Activated CD8-positive, alpha-beta memory T cell treated with anti-CD3 and anti-CD28 coated beads, Interleukin-2, amount 50 U/mL, for 1 hour (primary cell): ENCODE data around the gene SLC45A2.
"Not testable (repeated sequence)": the region's sequence is repeated elsewhere in the genome, so short reads cannot be mapped to it uniquely, and the experiment has no call there.

Experiments used
- DNase-seq: peaks from one replicate; pipeline ENCODE4 v3.0.0-alpha.2; 2020; ENCODE audit errors: extremely low read depth

Gene SLC45A2

DNA sequence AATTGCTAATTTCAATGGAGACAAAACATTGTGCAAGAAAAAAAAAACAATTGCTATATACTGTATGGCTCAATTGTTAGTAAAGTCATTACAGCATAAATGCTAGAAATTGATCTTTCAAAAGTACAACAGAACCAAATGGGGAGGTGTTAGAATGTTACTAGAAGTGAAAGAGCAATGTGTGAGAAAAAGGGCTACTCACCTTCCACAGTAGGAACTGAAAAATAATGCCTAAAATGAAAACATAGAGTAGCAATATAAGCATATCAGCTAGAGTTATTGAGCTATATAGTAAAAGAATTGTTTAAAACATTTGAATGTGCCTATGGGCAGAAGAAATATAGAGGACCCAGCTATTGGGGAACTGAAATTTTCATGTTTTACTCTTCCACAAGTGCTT lies 59.2 kb downstream of the SLC45A2 start:
- no peak for DNase-seq

DNA sequence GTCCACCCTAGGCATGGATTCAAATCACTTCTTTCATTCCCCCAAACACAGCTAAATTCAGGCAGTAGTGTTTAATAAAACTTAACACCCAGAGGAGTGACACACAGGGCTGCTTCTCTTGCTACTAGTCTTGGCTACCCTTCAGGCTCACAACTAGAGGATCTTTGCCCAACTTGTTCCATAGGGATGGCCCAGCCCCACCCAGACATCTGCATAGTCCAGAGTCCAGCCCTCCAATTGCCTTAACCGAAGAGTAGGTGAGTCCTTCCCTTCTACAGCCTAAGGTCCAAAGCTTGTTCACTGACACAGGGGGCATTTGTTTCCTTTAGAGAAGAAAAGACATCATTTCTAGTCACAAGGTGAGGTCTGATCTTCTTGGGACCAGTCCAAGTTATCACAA lies 63.5 kb downstream of the SLC45A2 start:
- DNase-seq: no peak

DNA sequence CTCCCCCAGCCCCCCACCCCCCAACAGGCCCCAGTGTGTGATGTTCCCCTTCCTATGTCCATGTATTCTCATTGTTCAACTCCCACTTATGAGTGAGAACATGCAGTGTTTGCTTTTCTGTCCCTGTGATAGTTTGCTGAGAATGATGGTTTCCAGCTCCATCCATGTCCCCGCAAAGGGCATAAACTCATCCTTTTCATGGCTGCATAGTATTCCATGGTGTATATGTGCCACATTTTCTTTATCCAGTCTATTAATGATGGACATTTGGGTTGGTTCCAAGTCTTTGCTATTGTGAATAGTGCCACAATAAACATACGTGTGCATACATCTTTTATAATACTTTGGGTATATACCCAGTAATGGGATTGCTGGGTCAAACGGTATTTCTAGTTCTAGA lies 69.6 kb downstream of the SLC45A2 start:
- DNase-seq: not testable (repeated sequence)

DNA sequence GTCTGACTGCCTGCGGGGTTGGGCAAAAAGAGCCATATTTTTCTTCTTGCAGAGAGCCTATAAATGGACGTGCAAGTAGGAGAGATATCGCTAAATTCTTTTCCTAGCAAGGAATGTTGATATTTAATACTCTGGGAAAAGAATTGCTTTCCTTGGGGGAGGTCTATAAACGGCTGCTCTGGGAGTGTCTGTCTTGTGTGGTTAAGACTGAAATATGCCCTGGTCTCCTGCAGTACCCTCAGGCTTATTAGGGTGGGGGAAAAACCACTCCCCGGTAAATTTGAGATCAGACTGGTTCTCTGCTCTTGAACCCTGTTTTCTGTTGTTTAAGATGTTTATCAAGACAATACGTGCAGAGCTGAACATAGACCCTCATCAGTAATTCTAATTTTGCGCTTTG lies 78.2 kb downstream of the SLC45A2 start:
- not testable (repeated sequence) for DNase-seq

DNA sequence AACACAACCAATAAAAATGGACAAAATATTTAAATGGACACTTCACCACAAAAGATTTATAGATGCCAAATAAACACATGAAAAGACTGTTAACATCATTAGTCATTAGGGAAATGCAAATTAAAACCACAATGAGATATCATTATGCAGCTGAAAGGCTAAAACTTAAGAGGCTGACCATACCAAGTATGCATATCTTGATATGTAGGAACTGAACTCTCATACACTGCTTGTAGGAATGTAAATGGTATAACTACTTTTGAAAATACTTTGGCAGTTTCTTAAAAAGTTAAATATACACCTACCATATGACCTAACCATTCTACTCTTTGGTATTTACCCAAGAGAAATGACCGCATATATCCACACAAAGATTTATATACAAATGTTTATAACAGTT lies 79.1 kb downstream of the SLC45A2 start:
- DNase-seq: no peak

DNA sequence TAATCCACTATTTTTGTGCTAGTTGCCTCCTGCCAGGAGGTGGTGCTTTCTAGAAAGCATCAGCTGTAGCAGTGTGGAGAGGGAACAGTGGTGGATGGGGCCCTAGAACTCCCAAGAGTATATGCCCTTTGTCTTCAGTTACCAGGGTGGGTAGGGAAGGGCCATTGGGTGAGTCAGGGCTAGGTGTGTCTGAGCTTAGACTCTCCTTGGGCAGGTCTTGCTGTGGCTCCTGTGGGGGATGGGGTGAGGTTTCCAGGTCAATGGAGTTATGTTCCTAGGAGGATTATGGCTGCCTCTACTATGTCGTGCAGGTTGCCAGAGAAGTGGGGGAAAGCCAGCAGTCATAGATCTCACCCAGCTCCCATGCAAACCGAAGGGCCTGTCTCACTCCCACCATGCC lies 81.4 kb downstream of the SLC45A2 start:
- no peak for DNase-seq

DNA sequence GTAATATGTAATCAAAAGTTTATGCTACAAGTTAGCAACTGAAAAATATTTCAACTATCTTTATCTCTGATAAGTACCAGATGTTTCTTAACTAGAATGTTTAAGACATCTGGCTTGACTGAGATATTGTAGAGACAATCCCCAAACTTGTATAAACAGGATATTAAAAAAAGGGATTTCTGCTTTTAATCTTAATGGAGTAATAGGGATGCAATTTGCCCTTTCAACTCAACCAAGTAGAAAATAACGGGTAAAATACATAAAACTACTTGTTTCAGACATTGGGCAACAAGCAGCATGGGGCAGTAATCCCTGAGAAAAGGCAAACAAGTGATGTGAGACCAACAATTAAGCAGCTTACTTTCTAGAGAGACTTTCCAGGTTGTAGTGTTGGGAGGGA lies 83.3 kb downstream of the SLC45A2 start:
- DNase-seq: no peak
